HUES48 (cell line): ENCODE data around the gene SPATA31C1.
A peak's percentile ranks its signal among the peaks of the same experiment; 100 is the strongest.

Source experiments
- H3K27ac ChIP-seq: one replicate; pipeline ENCODE4 v1.7.0; 2013; ENCODE audit warnings: low read depth, low read length, inconsistent platforms
- H3K27me3 ChIP-seq: 2 replicates; pipeline ENCODE4 v1.6.1; 2013; ENCODE audit warnings: mild to moderate bottlenecking, low read length; ENCODE audit not compliant: control insufficient read depth, insufficient read depth
- H3K36me3 ChIP-seq: 2 replicates; pipeline ENCODE4 v1.6.1; 2013; ENCODE audit warnings: low read length; ENCODE audit not compliant: control insufficient read depth, insufficient read depth
- H3K4me1 ChIP-seq: 2 replicates; pipeline ENCODE4 v1.6.1; 2013; ENCODE audit warnings: mild to moderate bottlenecking, low read length; ENCODE audit not compliant: control insufficient read depth, insufficient read depth
- H3K4me3 ChIP-seq: 2 replicates; pipeline ENCODE4 v1.5.1; 2013; ENCODE audit warnings: mild to moderate bottlenecking, low read depth, low read length
- H3K9ac ChIP-seq: 2 replicates; pipeline ENCODE4 v1.6.1; 2013; ENCODE audit warnings: mild to moderate bottlenecking, low read depth, low read length, moderate library complexity
- H3K9me3 ChIP-seq: 2 replicates; pipeline ENCODE4 v1.6.1; 2013; ENCODE audit warnings: low read length; ENCODE audit not compliant: control insufficient read depth, insufficient read depth

SPATA31C1 gene

DNA sequence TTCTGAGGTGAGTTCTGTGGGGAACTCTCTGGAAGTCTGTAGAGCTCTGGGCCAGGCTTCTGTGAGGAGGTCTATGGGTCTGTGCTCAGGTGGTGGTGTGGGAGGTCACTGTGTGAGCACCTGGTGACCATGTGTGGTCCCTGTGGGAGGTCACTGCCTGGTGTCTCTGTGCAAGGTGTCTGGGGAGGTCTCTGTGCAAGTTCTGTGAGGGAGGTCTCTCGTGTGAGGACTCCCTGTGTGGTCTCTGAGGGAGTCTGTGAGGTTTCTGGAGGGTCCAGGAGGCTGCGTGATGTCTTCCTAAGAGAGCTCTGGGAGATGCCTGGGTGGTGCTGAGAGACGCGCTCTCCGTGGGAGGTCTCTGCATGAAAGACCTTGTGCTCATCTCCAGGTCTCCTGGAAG, 41.1 kb upstream of the SPATA31C1 start:
- Histone ChIP-seq H3K9me3 (0 out of 2 replicates have a peak, but pooled peaks cover 4% of the 10 kb centered on the region), H3K36me3 (no peaks in the 10 kb centered on the region), H3K27ac (no peak overlapping the region), H3K9ac (no peak overlapping the region), H3K27me3 (no peaks in the 10 kb centered on the region), H3K4me3 (no peak overlapping the region), H3K4me1 (peaks cover 18% of the 10 kb centered on the region)

DNA sequence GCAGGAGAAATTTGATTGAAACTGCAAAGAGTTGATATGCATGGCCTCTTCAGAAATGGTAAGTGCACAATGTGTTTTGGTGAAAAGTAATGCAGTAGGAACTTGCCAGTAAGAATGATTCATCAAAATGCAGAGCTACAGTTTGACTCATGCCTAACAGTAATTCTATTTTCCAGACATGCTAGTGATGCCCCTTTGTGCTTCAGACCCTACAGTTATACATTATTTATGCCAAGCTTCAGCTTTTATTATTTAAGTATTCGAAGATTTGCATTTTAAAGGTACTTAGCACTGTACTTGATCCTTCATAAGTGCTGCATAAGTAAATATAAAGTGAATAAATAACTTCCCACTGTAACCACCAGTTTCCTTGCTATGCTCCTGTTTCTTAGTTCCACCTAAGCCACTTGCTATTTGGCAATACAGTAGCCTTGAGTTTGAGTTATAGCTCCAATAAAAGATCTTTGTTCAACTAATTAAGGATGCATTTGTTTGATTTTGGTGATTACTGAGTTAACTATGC, 38.7 kb upstream of the SPATA31C1 start:
- H3K27me3 ChIP-seq, result no peaks in the 10 kb centered on the region
- no peaks in the 10 kb centered on the region for H3K36me3 ChIP-seq
- peak overlapping the region; percentile 4 for H3K27ac ChIP-seq
- H3K4me1 ChIP-seq, result peaks cover 18% of the 10 kb centered on the region
- H3K4me3 ChIP-seq, result no peak overlapping the region
- H3K9ac ChIP-seq, result no peak overlapping the region
- 0 out of 2 replicates have a peak, but pooled peaks cover 4% of the 10 kb centered on the region for H3K9me3 ChIP-seq

DNA sequence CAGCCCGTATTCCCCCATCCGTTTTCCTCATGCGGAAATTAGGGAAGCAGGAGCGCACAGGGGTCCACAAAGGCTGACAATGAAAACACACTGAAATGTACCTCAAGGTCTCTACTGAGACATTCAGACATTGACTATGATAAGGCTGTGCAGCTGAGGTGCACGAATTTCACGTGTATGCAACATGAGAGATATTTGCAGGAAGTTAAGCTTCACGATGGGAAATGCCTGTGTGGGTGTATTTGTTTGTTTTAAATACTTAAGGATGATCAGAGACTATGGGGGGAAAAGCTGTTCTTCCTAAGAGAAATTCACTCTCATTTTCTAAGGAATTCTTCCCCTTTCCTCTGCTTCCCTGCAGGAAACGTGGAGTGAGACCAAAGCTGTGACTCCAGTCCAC, 37.6 kb upstream of the SPATA31C1 start:
- Histone ChIP-seq H3K27ac (no peak overlapping the region), H3K36me3 (no peaks in the 10 kb centered on the region), H3K9me3 (0 out of 2 replicates have a peak, but pooled peaks cover 4% of the 10 kb centered on the region), H3K4me3 (no peak overlapping the region), H3K9ac (no peak overlapping the region), H3K4me1 (peaks cover 13% of the 10 kb centered on the region), H3K27me3 (no peaks in the 10 kb centered on the region)

DNA sequence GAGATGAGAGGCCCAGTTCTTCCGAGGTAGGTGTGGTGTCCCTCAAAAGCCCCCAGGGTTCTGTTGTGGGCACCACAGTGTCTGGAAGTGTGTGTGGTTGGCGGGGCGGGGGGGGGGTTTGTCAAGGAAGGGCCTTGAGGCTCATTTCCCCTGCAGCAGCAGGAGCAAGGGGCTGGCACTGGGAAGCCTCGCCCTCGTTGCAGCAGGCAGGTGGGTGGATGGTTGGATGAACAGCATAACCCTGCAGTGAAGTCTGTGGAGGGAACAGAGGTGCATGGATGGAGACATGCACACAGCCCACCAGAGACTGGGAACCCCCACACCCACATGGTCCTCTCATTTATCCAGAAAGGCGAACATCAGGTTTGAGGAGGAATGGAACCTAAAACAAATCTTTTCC, 37.1 kb upstream of the SPATA31C1 start:
- Histone ChIP-seq H3K9me3 (0 out of 2 replicates have a peak, but pooled peaks cover 4% of the 10 kb centered on the region), H3K27me3 (no peaks in the 10 kb centered on the region), H3K9ac (no peak overlapping the region), H3K4me3 (no peak overlapping the region), H3K4me1 (peaks cover 12% of the 10 kb centered on the region), H3K27ac (no peak overlapping the region), H3K36me3 (no peaks in the 10 kb centered on the region)

DNA sequence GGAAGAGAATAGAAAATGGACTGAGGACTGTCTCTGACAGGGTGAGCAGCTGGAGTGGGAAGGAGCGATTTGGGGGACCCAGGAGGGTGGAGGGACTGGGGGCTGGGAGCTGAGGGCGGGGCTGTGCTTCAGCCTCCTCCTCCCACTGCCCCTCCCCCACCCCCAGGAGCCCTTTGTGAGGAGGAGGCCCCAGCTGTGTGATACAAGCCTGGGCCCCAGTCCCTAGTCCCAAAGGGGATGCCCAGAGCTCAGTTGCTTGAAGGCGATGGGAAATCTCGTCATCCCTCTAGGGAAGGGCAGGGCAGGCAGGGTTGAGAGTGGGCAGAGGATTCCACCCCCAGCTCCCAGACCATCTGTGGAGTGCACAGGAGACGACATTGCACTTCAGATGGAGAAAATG, 35.1 kb upstream of the SPATA31C1 start, which contains the start of gene SPATA31E1:
Gene SPATA31E1, plus strand, starts transcription at position 251 of the 400 bp plus-strand sequence. Its CDS starts 15 bp downstream, at position 266.
- Histone ChIP-seq H3K27me3 (no peaks in the 10 kb centered on the region), H3K36me3 (no peaks in the 10 kb centered on the region), H3K27ac (no peak within 1 kb of the TSS), H3K4me3 (no peak within 1 kb of the TSS), H3K4me1 (peaks cover 12% of the 10 kb centered on the region), H3K9ac (no peak within 1 kb of the TSS), H3K9me3 (0 out of 2 replicates have a peak, but pooled peaks cover 4% of the 10 kb centered on the region)

DNA sequence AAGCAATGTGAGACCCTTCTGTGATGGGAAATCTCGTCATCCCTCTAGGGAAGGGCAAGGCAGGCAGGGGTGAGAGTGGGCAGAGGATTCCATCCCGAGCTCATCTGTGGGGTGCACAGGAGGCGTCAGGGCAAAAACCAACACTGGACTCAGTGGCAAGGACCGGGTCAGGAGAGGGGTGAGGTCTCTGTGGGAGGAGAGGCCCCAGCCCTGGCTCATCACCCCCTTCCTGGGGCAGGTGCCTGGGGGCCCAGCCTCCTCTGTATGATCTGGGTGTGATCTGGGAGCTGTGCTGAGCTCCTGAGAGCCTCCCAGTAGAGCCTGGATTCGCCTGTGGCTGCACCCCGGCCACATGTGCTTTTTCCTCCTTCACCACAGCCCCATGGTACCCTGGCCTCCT, 34.5 kb upstream of the SPATA31C1 start:
- Histone ChIP-seq H3K9me3 (0 out of 2 replicates have a peak, but pooled peaks cover 4% of the 10 kb centered on the region), H3K9ac (no peak overlapping the region), H3K4me1 (peaks cover 11% of the 10 kb centered on the region), H3K4me3 (no peak overlapping the region), H3K36me3 (no peaks in the 10 kb centered on the region), H3K27me3 (no peaks in the 10 kb centered on the region), H3K27ac (no peak overlapping the region)

DNA sequence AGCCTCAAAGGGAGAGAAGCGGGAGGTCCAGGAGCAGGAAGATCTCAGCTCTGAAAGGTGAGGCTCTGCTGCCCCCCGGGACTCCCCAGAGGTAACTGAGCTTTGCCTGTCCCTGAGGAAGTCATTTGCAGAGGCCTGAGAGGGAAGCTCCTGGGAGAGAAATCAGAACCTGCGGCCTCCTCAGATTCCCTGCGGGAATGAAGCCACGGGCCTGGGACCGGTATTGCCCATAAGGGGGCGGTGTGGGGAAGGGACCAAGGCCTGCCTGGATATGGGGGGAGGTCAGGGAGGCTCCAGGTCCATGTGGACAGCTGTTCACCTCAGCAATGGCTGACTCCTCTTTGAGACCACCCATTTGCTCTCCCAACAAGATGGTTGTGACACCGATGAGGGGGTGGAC, 33.8 kb upstream of the SPATA31C1 start:
- no peaks in the 10 kb centered on the region for H3K27me3 ChIP-seq
- no peak overlapping the region for H3K9ac ChIP-seq

DNA sequence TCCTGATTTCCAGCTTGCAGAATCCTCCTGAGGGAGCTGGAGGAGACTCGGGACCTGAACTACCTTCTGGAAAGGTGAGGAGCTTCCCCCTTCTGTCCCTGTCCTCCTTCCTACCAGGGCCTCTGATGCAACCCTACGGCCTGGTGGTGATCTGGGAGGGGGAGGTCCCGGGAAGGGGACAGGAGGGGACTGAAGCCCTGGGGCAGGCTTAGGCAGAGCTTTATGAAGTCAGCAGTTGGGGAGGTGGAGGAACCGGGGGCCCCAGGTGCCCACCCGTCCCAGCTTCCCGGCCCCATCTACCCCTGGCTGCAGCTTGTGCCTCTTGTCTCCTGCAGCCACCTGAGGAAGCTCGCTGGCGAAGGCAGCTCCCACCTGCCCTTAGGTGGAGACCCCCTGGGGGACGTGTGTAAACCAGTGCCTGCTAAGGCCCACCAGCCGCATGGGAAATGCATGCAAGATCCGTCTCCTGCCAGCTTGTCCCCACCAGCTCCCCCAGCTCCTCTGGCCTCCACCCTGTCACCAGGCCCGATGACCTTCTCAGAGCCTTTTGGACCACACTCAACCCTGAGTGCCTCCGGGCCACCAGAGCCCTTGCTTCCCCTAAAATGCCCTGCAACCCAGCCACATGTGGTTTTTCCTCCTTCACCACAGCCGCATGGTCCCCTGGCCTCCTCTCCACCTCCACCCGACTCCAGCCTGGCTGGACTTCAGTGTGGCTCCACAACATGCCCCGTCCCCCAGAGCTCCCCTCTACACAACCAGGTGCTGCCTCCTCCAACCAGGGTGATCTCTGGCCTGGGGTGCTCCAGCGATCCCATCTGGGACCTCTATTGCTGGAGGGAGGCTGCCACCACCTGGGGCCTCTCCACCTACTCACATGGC, 32.9 kb upstream of the SPATA31C1 start:
- Histone ChIP-seq H3K9ac (no peak overlapping the region), H3K9me3 (no peaks in the 10 kb centered on the region), H3K27ac (no peak overlapping the region), H3K4me3 (no peak overlapping the region), H3K4me1 (no peaks in the 10 kb centered on the region; the same call in 1 of the 2 replicates), H3K27me3 (no peaks in the 10 kb centered on the region), H3K36me3 (no peaks in the 10 kb centered on the region)

More for the DNA sequence above, 33.8 kb upstream of the SPATA31C1 start:
- no peaks in the 10 kb centered on the region for H3K9me3 ChIP-seq
- H3K4me1 ChIP-seq, result peaks cover 4% of the 10 kb centered on the region
- no peak overlapping the region for H3K27ac ChIP-seq
- no peaks in the 10 kb centered on the region for H3K36me3 ChIP-seq
- H3K4me3 ChIP-seq, result no peak overlapping the region

DNA sequence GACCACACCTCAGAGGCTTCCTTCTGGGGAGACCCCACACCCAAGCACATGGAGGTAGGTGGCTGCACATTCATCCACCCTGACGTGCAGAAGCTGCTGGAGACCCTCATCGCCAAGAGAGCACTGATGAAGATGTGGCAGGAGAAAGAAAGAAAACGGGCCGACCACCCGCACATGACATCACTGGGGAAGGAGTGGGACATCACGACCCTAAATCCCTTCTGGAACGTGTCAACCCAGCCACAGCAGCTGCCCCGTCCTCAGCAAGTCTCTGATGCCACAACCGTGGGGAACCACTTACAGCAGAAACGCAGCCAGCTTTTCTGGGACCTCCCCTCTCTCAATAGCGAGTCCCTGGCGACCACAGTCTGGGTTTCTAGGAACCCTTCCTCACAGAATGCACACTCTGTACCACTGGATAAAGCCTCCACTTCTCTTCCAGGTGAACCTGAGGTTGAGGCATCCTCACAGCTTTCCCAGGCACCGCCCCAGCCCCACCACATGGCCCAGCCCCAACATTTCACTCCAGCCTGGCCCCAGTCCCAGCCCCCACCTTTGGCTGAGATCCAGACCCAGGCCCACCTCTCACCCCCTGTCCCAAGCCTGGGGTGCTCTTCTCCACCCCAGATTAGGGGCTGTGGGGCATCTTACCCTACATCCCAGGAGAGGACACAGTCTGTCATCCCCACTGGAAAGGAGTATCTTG, 32.1 kb upstream of the SPATA31C1 start:
- no peaks in the 10 kb centered on the region for H3K9me3 ChIP-seq
- no peaks in the 10 kb centered on the region for H3K36me3 ChIP-seq
- H3K4me1 ChIP-seq, result no peaks in the 10 kb centered on the region
- no peaks in the 10 kb centered on the region for H3K27me3 ChIP-seq
- H3K9ac ChIP-seq, result no peak overlapping the region
- H3K27ac ChIP-seq, result no peak overlapping the region
- no peak overlapping the region for H3K4me3 ChIP-seq

DNA sequence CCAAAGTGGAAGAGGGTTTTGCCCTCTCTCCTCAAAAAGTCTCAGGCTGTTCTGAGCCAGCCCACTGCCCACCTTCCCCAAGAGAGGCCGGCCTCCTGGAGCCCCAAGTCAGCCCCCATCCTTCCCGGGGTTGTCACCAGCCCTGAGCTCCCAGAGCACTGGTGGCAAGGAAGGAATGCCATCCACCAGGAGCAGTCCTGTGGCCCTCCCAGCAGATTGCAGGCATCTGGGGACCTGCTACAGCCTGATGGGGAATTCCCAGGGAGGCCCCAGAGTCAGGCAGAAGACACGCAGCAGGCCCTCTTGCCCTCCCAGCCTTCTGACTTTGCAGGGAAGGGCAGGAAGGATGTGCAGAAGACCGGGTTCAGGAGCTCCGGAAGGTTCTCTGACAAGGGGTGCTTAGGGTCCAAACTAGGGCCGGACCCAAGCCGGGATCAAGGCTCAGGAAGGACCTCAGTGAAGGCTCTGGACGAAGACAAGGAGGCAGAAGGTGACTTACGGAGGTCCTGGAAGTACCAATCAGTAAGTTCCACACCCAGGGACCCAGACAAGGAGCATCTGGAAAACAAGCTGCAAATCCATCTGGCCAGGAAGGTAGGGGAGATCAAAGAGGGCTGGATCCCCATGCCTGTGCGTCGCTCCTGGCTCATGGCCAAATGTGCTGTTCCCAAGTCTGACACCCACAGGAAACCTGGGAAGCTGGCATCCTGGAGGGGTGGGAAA, 31.4 kb upstream of the SPATA31C1 start:
- no peak overlapping the region for H3K9ac ChIP-seq
- H3K4me3 ChIP-seq, result no peak overlapping the region
- H3K27me3 ChIP-seq, result no peaks in the 10 kb centered on the region
- no peaks in the 10 kb centered on the region for H3K4me1 ChIP-seq
- H3K36me3 ChIP-seq, result no peaks in the 10 kb centered on the region
- no peaks in the 10 kb centered on the region for H3K9me3 ChIP-seq
- no peak overlapping the region for H3K27ac ChIP-seq
